NCI-H82 treated with DMSO at 0.1 percent for 48 hours (cell line): ENCODE data around the gene ACOT7.
"Not testable (repeated sequence)": the region's sequence is repeated elsewhere in the genome, so short reads cannot be mapped to it uniquely, and the experiment has no call there.

Source experiments
- DNase-seq: peaks from one replicate; lab custom pipeline; 2025; ENCODE audit not compliant: unreplicated experiment; lab: John Stamatoyannopoulos, UW

Gene ACOT7

DNA sequence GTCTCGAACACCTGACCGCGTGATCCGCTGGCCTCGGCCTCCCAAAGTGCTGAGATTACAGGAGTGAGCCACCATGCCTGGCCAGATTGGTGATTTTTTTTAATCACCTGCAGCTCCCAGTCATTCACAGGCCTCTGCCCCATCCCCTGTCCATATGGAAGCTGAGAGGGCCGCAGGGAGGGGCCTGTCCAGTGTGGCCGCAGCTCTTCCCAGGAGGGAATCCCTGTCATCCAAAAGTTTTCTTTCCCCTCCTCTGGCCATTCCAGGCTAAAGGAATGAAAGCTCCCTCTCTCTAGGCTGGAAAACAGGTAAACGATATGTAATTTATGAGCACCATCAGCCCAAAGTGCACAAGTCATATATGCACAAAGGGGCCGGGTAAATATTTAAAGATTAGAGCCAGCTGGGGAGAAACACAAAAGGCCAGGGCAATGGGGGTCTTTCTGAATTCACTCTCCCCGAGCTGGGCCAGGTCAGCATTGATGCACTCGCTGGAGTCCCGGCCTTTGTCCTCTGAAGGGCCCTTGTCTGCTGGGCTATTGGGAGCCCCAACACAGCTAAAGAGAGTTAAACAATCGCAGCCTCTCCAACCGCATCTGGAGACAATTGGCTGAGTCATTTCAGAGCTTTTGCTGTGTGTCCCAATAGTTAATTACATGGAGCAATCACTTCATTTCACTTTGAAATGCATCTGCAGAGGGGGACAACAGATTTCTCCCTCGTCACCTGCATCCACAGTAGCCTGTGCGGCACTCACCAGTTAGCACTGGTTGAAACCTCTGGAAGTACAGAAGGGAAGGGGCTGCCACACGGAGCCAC lies 153.4 kb downstream of the ACOT7 start:
- DNase-seq = no peak

GRCh38 chr1:6239213-6239752 lies 154.3 kb downstream of the ACOT7 start:
- DNase-seq = no peak

DNA sequence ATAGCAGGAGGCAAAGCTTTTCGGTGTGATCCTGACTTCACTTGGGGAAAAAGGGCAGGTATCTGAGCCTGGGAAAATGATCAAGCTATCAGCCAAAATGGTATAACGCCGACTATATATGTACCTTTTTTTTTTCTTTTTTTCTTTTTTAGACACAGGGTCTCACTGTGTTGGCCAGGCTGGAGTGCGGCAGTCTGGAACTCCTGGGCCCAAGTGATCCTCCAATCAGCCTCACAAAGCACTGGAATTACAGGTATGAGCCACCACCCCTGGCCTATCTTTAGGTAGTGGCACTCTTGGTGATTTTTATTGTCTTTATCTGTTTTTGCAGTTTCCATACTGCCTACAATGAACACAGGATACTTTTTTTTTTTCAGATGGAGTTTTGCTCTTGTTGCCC lies 156.5 kb downstream of the ACOT7 start:
- no peak for DNase-seq

DNA sequence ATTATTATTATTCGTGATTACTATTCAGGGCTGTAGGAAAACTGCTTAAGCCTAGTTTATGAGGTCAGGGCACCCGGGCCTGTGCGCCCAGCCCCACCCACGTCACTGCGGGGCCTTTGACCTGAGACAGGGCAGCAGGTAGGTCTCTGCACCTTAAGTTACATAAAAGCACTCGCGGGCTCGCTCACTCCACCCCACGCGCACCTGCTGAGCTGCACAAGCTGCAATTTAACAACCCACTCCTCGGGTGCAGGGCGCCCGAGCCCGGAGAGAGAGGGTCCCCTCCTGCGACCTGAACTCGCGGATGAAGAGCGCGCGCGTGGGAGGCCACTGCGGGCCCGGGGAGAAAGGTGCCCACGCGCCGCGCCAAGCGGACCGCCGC lies 158.3 kb downstream of the ACOT7 start:
- DNase-seq = no peak

DNA sequence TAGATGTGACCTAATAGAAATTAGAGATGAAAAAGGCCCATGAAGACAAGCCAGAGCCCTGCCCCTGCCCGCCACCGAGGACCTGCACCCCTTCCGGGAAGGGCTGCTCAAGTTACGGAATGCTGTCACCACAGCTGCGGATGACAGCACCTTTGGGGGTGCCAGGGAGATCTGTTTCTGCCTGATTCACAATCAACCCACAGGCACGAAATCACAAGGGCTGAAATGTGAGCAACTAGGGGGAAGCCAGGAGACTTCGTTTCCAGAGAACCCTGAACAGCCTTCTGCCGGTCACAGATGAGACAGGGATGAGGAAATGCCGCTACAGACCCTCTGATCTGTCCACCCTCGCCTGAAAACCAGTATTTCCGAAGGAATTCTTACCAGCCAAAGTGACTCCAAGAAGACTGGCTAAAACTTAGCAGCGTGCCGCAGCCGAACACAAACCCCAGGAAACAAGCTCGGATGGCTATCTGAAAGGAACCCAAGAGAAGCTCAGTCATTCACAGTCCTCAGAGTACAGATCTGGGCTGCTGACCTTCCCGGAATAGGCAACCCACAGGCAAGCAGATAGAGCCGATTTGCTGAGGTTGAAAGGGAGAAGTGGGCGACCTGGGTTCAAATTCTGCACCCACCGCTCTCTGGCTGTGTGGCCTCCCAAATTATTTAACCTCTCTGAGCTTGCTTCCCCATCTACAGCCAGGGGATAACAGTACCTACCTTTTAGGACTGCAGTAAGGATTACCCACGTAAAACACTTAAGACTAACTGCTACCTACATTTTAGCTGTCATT lies 158.9 kb downstream of the ACOT7 start:
- DNase-seq = no peak

DNA sequence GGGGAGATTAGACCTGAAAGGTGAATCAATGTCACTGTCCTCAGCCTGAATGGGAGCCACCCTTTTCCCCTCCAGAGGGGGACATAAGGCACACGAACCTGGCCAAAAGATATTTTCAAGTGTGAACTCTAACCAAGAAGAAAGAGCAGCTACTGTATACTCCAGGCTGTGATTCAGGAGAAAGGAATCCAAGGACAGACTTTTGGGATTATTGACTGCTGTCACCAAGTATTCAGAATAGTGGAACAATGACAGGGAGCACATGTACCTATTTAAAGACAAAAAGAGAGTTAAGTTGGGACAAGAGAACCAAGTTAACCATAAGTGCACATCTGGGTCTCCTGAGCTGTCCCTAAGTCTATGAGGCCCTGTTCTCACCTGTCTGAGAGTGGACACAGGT lies 160.2 kb downstream of the ACOT7 start:
- peak; percentile 39 for DNase-seq

DNA sequence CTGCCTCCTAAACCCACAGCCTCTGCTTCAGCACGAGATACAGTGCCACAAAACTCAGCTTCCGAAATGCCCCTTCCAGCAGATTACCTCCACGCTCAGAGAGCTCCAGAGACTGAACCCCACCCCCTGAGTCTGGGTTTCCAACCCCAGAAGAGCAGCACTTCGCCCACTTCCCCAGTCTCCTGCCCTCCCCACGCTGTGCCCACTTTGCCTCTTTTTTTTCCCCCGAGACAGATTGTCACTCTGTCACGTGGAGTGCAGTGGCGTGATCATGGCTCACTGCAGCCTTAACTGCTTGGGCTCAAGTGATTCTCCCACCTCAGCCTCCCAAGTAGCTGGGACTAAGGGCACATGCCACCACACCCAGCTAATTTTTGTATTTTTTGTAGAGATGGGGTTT lies 167.9 kb downstream of the ACOT7 start:
- no peak for DNase-seq

GRCh38 chr1:6224718-6225117 lies 168.8 kb downstream of the ACOT7 start:
- DNase-seq = no peak

DNA sequence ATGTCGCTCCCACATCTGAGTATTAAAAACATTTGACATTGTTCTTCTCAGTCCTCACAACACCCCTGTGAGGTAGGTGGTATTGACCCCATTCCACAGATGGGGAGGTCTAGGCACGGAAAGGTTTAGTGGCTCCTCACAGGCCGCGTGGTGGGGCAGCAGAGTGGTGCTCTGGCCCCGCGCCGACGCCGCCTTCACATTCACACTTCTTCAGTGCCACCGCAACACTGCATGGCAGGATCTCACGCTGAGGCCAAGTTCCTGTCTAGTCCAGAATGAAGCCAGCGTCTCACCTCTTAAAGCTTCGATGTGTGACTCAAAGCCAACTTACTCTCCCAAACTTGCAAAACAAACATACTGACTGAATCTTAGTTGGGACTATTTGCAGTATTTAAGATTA lies 169.9 kb downstream of the ACOT7 start:
- no peak for DNase-seq

DNA sequence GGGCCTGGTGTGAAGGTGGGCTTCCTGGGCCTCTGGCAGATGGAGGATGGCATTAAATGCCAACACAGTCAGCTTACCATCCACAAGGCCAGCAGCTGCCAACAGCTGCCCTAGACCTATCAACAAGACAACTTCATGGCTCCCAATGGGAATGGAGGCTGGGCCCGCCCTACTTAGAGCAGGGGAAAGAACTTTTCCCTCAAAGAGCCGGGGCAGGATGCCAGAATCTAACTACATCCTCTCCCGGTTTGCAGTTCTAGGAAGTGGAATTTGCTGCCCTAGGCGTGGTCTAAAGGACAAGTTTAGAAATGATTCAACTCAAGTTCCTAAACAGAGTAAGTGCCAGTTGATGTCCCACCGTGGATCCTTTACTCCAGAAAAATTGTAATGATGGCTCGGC lies 170.9 kb downstream of the ACOT7 start:
- no peak for DNase-seq

DNA sequence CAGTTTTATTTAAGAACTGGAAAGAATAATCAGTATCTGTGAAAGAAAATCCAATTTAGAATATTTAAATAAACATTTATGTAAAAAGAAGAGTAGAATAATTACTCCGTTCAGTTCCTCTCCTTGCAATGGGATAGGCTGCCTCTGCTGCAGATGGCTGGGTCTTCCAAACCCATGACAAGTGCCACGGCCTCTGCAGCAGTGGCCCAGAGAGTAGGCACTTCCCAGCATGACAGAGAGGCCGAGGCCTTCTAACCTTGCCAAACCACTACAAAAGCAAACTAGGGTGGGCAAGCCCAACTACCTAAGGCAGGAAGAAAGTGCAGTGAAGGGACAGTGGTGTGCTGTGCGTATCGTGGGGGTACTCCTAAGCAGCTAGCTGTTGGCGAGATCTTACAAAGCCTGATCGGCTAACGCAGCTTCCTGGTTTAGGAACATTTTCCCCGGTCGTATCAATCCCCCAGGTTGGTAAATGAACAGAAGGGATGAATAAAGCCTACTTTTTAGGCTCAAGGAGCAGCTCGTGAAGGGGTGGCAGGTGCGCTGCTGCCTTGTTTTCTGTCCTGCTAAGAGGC lies 172.3 kb downstream of the ACOT7 start:
- DNase-seq = no peak

DNA sequence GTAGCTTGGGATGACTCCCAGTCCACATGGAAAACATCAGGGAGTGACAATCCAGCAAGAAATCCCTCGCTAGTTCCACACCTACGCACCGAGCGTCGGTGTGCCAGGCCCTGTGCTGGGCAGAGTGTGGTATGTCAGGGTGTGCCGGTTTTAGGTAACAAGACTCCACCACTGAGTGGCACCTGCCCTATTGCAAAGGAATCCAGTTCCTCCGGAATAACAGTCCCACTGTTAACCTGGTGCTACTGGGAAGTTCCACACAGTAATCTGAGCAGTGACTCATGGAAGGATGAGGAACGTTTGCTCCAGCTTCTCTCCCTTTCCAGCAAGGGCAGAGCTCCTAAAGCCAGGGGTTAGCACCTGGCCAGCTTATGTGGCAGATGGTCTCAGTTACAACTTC lies 173.3 kb downstream of the ACOT7 start:
- DNase-seq = peak; percentile 24

DNA sequence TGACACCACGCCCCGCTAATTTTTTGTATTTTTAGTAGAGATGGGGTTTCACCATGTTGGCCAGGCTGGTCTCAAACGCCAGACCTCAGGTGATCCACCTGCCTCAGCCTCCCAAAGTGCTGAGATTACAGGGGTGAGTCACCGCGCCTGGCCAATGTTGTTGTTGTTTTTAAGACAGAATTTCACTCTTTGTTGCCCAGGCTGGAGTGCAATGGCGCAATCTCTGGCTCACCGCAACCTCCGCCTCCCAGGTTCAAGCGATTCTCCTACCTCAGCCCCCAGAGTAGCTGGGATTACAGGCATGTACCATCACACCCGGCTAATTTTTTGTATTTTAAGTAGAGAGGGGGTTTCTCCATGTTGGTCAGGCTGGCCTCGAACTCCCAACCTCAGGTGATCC lies 173.9 kb downstream of the ACOT7 start:
- not testable (repeated sequence) for DNase-seq

DNA sequence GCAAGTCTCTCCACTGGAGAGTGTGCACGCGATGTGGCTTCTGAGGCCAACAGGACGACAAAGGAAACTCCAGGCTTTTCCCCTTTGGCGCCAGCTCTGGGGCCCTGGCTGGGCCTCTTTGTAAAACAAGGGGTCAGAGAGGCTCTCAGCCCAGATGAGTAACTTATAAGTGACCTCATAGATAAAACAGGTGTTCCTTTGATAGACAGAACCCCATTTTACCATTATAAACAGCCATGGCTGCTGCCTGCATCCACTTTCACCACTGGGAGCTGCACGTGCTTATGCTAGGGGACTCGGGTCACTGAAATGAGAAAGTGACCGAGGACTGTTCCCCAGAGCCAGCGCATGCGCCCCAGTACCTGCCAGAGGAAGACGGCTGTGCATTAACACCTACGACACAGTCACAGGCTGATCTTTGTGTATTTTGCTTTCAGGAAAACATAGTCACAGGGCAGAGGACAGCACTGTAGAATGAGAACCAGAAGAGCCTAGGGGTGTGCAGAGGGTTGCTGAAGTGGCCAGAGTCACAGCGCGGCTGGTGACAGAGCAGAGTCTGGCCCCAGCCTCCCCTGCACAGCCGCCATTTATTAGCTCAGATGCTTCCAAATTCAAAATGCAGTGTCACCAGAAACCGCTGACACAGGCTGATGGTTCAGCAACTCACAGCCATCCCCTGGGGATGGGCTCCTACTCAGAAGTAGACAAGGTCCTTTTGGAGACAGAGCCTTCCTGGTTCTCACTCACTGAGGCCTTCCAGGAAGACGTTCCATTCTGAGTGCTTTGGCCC lies 175.0 kb downstream of the ACOT7 start:
- DNase-seq = no peak
